Raji (cell line): ENCODE data around the gene SH3YL1.

Experiments
- POLR2A ChIP-seq: IDR thresholded peaks from 2 replicates; pipeline ENCODE4 v1.6.1; 2011; ENCODE audit warnings: low read depth, low read length, control low read depth; ENCODE audit not compliant: insufficient read depth

Gene SH3YL1

DNA sequence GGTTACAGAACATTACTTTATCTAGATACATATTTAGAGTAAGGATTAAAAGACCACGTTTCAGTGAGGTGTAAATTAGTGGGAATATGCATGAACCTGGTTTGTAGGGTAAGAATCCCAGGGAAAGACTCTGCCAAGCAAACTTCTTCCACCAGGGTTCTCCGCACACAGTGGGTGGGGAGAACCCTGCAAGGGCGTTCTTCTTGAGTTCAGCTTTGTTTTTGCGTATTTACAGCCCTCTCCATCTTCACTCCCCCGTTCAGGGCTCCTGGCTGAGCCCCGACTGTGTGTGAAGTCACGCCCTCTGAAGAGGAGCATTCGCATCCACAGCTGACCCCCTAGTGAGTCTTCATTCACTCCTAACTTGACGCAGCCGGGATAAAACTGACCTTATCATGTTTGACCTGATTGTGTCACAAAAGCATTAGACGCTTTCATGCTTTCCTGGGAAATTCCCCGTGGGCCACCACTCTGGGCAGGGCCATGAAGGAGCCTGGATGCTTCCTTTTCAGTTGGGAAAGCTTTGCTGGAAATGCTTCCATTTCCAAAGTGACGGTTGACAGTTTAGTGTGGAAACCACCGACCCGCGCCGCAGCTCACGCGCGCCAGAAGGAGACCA is 23.1 kb upstream of the SH3YL1 start:
- no peak for TF ChIP-seq POLR2A

DNA sequence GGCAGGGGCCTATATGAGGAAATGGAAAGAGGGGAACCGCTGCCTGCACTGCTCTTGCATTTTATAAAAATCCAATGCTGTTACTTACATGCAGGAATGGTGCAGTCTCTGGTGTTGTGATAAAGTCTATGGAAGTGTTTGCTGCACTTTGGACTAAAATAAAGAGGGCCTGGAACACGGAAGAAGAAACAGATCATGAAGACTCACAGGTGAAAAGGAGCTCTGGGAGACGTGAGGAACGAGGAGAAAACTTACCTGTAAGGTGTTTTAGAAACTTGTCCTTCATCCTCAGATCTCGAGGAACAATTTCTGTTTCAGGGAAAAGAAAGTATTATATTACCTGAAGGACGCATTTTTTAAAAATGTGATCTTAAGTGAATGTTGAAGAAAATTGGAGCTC is 22.2 kb upstream of the SH3YL1 start:
- TF ChIP-seq POLR2A = no peak

DNA sequence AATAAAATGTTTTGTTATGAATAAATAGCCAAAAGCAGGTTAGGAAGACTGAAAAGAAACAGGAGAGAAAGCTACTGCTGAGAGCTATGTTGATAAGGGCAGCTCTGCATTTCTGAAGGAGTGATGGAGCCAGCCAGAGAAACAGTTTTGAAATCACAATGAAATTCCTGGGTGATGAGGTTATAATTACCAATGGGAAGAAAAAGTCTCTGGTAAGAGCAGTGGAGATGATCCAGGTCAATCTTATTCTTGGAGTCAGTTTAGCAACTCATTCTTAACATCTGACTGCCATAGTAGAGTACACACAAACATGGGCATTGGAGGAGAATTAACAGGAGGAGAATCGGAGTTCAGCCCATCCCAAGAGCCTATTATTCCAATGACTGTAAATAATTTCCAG is 21.7 kb upstream of the SH3YL1 start:
- no peak for TF ChIP-seq POLR2A

DNA sequence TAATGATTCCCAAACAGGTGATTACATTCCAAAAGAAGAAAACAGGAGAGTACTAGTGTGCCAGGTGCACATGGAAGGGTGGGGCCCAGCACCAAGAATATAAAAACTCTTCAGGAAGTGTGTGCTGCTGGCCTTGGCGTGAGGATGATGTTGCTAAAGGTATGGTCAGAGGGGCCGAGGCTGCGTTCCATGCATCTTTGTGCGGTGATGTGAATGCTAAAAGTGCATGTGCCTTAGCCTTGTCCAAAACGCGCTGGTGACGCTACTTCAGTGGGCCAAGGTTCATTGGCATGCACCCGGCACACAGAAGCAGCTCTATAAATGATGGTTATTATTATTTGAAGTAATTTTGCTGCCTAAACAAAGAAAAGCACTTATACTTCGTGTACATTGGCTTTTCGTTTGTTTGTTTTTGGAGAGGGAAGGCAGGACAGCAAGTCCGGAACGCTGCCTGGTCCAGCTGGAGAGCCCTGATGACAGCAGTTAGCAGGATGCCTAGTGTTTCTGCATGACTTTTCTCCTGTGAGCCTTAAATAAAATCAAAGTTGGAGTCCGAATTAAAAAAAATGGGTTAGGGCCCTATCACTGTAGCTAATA is 21.2 kb upstream of the SH3YL1 start:
- TF ChIP-seq POLR2A = no peak

DNA sequence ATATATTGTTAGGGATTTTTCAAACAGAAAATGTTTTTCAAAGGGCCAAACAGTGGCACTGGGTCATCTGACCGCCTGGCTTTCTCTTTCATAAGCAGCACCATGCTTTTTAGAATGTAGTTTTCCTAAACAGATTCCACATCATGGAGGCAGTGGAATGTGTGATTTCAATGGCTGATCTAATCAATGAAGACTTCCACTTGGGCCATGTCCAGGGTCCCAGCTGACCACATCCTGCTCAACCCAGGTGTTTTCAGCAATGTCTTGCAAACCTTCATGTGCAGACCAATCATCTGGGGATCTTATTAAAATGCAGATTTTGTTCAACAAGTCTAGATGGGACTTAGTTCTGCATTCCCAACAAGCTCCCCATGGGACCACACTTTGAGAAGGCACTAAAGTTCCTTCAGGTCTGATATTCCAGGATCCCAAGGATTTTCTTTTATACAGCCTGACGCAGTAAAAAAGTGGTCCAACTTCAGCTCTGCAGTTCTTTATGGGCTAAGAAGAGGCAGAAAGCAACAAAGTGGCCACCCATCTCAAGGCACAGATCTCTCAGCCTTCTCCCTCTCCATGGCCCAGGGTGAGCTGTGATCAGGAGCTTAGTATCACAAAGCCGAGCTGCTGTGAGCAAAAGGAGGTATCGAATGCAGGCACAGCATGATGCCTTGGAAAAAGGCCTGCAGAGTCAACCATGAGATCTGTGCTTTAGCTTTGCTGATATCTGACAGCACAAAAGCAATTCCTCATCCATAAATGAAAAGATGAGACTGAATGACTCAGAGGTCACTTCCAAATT is 20.4 kb upstream of the SH3YL1 start:
- TF ChIP-seq POLR2A = no peak

DNA sequence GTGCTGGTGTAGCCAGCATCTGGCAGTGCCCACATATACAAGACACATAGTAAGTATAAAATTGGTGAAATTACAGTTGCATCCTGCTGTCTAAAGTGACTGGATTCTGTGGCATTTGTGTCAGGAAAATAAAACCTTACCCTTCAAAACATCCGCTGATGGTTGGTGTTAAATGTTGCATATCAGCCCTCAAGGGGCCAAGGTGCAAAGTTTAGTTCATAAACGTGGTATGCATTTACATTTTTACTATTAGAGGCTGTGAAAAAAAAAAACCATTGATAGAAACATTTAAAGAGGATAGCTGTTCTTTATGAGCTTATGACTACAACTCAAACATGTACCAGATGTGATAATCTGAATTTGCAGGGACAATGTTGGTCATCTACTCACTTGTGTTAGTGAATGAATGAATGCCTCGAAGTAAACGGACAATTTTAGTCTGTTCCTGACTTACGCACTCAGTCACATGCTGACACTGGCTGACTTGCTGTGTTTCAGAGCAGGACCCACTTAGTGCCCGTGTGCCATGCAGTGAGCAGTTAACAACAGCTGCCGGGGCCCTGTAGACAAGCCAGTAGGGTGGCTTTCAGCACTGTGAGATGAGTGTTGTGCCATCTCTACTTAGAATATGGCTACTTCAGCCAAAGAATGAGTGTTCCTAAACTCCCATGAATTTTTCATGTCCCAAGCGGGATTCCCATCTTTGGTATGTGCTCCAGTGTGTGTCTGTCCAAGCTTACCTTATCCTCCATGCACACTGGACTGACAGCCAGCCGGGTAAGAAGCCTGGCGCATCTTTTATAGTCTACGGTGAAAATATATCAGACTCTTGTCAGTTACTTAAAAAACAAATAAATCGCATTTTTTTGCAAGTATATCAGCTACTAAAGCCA is 18.8 kb upstream of the SH3YL1 start:
- TF ChIP-seq POLR2A = no peak

DNA sequence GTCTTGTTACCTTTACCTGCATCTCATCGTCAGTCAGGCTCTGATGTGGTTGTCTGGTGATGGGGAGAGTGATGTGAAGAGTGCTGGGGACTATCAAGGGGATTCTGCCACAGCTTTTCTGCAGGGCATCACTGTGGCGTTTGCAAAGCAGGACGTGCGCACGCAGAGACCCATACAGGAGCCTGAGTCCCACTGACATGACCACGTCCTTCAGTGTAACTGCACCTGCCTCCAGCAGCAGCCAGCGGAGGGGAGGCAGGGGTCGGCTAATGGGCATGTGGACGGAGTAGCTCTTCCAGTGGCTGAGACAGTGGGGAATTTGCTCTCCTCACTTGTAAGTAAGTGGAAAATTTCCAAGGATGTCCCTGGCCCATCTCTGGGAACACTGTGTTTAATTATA is 17.5 kb upstream of the SH3YL1 start:
- TF ChIP-seq POLR2A = no peak

DNA sequence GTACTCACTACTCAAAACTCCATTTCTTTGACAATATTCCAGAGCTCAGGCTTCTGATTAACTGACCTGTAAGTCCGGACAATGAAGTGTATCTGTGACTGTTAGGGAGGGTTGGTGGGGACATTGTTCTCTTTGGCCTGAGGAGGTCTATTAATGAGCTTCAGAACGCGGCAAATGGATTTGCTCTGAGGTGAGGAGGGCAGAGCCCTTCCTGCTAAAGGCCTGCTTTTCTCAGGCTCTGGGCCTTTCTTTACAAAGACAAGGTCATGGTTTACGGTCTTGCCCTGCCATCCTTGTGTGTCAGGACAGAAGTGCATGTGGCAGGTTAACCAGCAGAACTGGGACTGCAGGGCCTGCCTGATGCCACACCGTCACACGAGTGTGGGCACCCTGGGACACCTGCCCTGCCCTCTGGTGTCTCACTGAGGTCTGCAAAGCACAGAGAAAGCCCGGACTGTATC is 16.8 kb upstream of the SH3YL1 start:
- TF ChIP-seq POLR2A = no peak

DNA sequence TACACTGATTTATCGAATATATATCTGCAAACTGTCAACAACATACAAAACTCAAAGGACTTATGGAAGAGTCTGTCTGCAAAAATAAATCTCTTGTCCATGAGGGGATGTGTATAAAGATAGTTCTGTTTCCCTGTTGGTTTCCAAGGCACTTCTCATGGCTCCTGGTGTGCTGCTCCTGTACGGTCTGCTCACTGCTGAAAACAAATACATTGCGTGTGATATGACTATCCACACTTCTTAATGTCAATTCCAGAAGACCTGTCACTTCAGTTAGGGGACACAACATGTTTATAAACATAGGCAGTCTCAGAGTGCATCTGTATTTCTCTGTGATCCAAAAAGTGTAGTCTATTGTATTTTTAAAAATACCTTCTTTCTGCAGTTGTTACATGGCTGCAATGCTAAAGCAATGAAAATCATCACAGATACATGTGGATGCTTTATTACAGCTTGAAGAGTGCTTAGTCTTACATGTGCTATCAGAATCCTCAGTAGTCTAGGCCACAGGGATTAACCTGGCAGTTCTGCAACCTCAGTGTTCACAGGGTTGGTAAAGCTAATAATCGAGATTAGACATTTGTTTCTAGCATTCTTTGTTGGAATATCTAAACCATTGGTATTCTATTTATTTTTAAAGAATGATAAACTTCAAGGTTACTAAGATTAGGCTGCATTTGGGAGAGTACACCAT is 16.3 kb upstream of the SH3YL1 start:
- no peak for TF ChIP-seq POLR2A

DNA sequence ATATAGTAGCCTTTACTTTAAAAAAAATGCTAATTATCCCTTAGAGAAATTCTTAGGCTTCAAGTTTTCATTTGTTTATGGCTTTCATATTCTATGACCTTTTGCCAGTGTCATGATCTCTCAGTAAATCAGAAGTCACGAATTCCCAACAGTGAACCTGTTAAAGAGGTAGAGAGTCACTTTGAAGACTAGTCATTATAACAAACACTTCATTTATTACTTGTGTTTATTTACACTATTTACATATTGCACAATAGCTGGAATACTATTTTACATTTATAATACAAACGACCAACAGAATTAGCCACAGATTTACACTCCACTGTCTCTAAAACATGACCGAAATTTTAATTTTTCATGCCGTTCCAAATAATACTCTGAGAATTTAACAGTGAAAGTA is 15.5 kb upstream of the SH3YL1 start:
- TF ChIP-seq POLR2A = no peak

DNA sequence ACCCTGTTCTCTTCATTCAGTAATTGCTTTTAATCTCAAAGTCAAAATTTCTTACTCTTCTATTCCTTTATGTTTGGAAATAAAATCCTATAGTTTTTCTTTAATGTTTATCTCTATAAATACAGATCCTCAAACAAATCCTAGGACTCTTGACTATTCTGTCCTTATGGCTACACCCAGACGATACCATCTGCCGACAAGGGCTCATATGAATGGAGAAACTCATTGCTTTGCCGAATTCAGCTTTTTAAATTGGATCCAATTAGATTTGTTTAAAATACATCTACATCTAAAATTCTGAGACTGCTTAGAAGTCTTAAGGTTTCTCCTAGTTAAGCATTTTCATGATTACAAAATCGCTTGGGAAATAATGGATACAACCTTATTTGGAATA is 15.1 kb upstream of the SH3YL1 start:
- TF ChIP-seq POLR2A = no peak

DNA sequence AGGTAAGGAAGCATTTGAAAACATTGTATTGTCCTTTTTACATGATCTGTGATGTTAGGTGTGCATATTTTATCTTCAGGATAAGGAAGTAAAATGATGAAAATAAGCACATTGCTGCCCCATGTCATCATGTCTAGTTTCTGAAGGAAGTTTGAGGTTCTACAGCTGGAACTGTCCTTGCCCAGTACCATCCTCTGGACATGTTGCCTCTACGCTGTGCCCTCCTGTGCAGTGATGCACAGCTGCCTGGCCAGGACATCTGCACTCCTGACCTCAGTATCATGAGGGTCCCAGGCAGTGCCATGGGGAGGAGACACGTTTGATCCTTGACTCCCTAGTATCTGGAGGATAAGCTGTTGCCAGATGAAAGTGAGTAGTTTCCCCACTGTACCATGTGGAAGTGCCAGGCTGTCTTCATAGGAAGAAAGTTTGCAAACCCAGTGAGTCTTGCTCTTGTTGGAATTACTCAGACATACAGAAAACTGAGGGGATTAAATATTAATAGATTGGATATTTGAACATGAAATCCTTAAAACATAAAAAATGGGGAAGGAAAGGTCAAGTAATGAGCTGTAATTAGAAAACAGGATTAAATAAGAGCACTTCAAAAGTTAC is 14.6 kb upstream of the SH3YL1 start:
- TF ChIP-seq POLR2A = no peak

DNA sequence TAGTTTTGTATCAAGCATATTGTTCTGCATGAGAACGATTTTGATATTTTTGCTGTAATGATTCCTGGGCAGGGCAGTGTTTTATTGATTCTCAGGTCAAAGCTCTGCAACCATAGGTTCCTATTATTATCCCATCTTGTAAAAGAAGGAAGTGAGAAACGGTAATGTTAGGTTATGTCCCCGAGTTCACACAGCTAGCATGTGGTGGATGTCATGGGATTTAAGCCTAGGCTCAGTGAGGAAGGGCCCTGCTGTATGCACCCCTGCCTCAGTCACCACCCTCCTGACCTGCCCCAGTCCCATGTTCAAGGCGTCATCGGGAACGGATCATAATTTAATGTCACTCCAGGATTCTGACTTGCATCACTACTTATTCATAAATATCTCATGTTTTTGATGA is 11.6 kb upstream of the SH3YL1 start:
- TF ChIP-seq POLR2A = no peak

DNA sequence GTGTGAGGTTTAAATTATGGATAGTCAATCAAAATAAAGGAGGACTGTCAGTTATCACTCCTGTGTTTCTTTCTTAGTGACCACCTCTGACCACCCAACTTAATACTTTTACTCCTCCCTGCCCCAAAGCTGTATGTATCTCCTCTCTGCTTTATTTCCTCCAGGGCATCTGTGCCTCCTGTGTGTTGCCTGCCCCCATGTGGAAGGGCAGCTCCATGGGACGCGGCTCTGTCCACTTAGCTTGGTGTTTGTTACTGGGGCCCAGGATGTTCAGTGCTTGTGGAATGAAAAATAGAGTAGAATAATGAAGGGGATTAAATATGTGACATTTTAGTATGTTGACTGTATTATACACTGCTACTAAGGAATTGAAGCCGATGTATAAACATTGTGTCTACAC is 10.7 kb upstream of the SH3YL1 start:
- TF ChIP-seq POLR2A = no peak

DNA sequence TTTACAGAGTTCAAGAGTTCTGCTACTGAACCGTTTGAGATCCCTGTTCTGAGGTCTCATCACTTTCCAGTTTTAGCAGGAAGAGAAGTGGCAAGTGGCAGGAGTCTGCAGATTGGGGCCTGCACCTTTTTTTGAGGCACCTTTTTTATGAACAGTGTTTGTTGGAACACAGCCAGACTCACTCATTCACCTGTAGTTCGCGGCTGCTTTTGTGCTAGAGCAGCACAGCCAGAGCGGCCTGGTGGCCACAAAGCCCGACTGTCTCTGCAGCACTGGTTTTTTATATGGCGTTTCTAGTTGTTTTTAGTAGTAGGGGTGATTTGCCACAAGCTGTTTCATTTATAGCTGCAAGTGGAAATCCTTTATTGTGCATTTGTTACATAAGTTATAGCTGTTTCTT is 9.5 kb upstream of the SH3YL1 start:
- TF ChIP-seq POLR2A = no peak

DNA sequence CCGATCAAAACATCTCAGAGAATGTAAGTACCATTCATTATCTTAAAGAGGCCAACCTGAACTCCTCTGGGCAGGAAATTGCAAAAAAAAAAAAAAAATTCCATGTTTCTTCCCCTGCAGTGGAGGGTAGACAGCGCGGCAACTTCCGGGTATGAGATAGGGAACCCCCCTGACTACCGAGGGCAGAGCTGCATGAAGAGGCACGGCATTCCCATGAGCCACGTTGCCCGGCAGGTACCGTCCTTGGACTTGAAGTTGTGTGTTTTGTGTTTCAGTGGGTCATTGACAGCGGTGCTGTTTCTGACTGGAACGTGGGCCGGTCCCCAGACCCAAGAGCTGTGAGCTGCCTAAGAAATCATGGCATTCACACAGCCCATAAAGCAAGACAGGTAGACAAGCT is 8.1 kb upstream of the SH3YL1 start:
- TF ChIP-seq POLR2A = no peak
